OCI-LY1 (cell line): ENCODE results near the gene PRPF18.

Source experiments
- CTCF ChIP-seq: fragments of 200-600 bp; sonication (generic), shearing (Covaris generic); IDR thresholded peaks from 2 replicates; pipeline ENCODE4 v1.5.1; 2017; ENCODE audit warnings: mild to moderate bottlenecking, antibody characterized with exemption, low read length, moderate library complexity, mixed read lengths
- EZH2 ChIP-seq: fragments of 200-600 bp; sonication (generic), shearing (Covaris generic); IDR thresholded peaks from 2 replicates; pipeline ENCODE4 v1.8.0; 2017; ENCODE audit warnings: borderline replicate concordance, mixed run types, mild to moderate bottlenecking, antibody characterized with exemption, low read length, moderate library complexity, mixed read lengths

GRCh38 chr10:13672548-13672947 is 85.8 kb downstream of the PRPF18 start:
- TF ChIP-seq CTCF (no peak), EZH2 (no peak)
